GM19455 (cell line): ENCODE measurements around the gene HIVEP1.
"Not testable (repeated sequence)": the region's sequence is repeated elsewhere in the genome, so short reads cannot be mapped to it uniquely, and the experiment has no call there.

Experiments
- ATAC-seq: cut with Tn5 transposase; IDR thresholded peaks from one replicate; pipeline ENCODE4 v1.9.1; 2021; ENCODE audit not compliant: unreplicated experiment

HIVEP1 gene

DNA sequence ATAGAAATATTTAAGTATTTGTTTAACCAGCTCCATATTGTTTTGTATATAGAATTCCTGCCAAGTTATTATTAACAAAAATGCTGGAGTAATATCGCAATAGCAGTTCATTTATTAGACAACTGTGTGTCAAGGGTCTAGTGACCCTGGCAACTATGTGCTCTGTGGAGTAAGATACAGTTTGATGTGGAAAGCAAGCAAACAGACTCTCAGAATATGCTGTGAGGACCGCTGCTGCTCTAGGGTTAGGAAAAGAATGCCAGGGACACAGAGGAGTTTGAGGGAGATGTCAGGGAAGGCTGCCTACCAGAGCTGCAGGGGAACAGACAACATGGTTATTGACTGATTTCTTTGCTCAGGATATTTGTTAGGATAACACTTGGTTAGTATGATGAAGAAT, 71.2 kb downstream of the HIVEP1 start:
- ATAC-seq, result no peak

DNA sequence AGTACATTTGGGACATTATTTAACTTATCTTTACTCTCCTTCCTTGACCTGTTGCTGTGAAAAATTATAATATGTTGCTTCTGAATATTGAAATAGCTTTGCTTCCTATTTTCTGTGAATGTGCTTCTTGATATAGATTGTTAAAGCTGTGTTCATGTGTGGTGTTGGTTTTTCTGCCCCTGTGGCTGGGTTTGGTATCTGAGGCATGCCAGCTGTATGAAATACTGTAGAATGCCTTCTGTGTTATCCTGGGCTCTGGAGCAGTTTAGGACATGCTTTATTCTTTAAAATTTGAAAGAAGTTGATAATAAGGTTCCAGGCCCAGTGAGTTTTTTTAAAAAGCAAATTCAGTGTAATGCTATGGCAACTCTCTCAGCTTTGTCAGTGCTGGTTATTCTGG, 71.7 kb downstream of the HIVEP1 start:
- ATAC-seq, result no peak

DNA sequence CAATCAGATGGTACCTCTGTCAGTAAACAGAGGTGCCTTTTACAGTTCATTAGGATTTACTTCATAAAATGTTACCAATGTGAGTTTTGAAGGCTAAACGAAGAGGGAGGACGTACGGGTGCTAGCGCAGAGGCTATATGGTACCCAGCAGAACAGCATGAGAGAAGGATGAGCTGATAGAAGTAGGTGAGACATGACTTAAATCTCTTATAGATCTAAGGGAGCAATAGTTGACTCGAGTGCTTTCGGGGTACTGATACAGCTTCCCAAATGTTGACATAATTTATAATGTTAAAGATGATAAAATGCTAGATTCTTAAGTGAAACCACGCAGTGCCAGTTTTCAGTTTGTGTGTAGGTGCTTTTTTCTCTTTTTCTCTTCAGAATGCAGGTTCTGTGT, 72.6 kb downstream of the HIVEP1 start:
- no peak for ATAC-seq

DNA sequence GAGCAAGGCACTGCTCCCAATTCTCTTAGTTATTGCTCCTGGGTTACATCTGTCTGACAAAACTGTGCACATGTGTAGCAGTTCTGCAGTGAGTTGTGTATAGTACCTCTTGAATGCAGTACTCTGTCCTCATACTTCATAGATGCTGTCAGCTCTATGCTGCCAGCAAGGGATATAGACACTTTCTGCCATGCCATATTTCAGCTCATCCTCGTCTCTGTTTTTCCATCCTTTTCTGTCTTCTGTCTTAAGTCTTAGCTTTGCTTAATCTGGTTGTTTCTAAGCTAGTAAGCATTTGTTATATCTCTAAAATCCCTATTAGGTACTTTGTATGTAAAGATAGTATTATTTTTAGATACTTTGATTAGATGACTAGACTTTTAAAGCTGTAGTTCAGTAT, 76.4 kb downstream of the HIVEP1 start:
- no peak for ATAC-seq

DNA sequence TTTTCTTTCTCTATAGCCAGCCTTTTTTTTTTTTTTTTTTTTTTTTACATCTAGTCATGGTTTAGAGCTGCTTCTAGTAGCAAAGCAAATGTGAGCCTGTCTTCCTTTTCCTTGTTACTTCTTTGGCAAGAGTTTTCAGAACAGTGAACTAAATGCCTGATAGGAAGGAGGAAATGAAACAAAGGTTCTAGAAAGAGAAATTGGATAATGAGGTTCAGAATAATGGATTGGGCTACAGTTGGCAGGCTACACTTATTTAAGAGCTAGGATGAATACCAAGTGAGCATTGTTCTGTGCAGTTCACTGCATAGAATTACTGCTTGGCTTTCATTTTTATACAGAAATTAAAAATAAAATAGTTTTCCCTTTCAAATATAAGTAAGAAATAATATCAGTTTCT, 78.6 kb downstream of the HIVEP1 start:
- ATAC-seq, result no peak

DNA sequence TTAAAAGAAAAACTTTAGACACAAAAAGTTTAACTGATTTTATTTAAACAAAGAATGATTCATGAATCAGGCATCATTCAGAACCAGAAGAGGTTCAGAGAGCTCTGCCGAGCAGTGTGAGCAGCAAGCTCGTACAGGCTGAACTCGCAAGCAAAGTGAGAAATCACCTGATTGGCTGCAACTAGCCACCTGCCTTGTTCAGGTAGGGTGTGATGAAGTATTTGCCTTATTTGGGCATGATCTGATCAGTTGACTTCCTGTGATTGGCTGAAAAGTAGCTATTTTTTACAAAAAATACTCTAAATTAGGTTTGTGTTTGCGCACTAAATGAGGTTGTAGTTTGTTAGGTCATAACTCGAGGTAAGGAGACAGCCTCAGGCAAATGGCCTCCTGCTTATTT, 80.7 kb downstream of the HIVEP1 start:
- ATAC-seq, result no peak

DNA sequence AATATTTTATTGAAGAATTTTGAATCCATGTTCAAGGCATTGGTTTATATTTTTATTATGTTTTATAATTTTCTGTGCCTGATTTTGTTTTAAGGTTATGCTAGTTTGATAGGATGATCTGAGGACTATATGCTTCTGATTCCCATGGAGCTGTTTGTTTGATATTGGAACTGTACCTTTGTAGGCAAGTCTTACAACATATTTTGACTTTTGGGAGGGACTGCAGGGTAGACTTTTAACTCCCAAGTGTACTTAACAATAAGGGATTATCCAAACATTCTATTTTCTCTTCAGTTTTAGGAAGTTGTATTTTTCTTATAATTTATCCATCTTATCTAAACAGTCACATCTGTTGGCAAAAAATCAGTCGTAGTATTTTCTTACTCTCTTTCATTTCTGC, 82.6 kb downstream of the HIVEP1 start:
- ATAC-seq, result no peak

DNA sequence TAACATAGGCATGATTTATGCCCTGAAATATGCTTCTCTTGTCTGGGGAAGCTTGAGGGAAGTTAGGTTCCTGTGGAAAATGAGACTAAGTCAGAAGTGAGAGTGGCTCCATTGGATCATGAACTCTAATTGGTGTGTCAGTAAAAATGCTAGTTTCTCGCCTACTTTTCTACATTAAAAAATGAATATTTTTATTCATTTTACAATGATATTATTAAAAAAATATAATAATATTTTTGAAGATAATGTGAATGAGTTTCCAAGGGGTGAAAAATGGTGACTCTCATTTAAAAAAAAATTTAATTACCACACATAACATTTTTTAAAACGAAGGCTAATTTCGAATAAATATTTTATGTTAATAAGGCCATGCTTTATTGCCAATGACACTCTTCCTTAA, 84.2 kb downstream of the HIVEP1 start:
- ATAC-seq, result no peak

DNA sequence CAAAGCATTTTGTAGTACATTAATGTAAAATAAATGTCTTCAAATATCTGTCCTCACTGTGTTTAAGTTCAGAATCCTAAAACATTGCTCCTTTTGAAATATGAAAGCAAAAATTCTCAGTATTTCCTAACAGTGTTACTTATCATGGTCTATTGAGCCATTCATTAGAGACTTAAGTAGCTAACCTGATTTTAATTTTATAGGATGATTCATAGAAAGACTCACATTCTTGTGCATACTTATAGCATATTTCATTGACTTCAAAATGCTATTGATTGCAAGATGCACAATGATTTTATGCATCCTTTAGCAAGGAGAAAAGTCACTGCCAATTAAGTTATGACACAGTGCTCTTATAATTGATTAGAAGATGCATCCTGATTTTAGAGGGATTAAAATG, 85.7 kb downstream of the HIVEP1 start:
- no peak for ATAC-seq

DNA sequence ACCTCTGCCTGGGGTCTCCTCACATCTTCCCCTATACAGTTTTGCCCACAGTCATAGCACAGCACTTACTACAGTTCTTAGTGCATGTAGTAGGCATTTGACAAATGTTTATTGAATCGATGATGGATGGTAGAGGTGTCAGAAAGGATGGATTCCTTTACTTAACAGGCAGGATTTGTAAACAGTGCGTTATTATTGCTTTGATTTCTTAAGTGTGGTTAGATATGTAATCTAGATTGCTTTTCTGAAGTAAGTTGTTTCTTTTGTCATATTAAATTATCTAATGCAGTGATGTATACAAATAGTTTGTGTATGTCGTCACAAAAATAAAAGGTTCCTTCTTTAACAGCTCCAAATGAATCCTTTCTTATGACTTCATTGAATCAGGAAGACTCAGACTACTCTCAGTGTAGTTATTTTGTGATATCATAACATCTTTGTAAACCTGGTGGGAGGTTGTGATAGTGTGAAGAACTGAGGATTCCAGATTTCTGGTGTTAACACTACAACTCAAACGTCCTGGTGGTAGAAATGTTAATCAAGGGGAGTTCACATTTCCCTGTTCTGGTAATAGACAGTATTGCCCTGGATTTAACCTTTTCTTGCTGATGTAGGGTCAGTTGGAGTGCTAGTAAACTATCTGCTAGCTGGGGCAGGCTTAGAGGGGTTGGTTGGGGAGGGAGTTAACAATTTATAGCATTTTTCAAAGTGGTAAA, 87.7 kb downstream of the HIVEP1 start:
- no peak for ATAC-seq

DNA sequence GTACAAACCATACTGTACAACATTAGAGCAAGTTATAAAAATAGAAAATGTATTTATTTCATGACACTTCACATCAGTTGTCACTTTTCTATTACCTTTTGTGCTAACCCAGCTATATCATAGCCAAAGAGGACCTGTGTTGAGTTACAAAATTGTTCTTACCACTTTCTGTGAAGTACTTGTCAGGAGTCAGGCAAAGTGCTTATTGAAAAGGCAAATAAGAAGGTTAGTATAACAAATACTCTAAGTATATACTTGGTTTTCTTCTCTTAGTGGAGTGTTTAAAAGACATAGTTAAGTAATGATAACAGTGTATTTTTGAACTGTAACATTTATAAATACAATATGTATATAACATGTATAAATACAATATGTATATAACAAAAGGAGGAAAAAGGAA, 88.9 kb downstream of the HIVEP1 start:
- ATAC-seq, result no peak

DNA sequence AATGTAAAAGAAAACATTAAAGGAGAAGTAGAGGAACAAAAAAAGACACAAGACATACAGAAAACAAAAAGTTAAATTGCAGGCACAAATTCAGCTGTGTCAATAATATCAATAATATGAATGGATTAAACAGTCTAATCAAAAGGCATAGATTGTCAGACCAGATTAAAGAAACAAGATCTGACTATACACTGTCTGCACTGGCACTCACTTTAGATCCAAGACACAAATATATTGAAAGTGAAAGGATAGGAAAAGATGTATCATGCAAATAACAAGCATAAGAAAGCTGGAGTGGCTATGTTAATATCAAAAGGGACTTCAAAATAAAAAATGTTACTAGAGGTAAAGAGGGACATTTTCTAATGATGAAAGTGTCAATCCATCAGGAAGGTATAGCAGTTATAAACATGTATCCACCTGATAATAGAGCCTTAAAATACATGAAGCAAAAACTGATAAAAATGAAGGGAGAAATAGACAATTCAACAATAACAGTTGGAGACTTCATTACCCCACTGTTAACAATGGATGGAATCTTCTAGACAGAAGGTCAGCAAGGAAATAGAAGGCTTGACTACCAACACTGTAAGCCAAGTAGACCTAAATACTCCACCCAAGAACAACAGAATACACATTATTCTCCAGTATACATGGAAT, 89.7 kb downstream of the HIVEP1 start:
- no peak for ATAC-seq

DNA sequence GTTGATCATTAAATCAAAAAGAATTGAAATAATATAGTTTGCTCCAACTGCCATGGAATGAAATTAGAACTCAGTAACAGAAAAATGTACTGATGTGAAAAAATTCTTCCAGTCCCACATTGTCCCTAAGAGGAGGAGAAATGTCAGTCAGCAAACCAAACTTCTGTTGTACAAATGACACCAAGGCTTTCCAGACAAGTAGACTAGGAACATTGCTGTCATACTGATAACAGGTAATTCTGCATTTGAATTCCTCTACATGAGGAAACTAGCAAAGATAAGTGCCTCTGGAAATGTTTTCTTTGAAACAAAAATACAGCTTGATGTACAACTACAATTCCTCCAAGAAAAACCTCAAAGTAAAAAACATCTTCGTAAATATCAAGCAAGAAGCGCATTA, 90.2 kb downstream of the HIVEP1 start:
- no peak for ATAC-seq

DNA sequence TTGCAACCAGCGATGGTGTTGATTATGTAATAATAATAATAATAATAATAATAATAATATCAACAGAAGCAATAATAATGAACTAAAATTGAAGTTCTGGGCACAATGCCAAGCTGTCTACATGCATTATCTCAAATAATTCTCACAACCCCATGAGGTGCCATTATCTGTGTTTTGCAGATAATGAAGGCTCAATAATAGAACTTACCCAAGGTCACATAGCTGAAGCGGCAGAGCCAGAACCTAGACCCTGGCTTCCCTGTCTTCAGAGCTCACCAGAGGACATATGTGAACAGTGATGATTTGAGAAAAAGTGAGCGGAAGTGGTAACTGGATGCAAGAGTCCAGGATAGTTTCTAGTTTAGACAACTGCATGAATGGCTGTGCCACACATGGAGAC, 91.0 kb downstream of the HIVEP1 start:
- no peak for ATAC-seq

DNA sequence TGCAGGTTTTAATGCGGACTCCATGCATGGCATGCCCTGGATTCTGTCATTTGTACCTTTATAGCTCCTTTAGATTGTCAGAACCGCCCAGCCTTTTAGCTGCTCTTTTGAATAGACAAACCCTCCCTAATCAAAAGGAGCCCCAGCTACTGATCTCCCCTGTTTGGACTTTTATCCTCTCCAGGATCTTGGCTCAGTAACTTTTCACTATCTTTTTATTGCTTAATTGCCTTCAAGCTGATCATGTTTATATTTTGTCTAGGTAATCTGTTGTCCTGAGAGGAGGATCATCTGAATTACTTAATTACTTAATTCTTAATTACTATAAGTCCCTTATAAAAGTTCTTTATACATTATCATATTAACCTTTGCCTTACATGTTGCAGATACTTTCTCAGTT, 93.2 kb downstream of the HIVEP1 start:
- no peak for ATAC-seq

DNA sequence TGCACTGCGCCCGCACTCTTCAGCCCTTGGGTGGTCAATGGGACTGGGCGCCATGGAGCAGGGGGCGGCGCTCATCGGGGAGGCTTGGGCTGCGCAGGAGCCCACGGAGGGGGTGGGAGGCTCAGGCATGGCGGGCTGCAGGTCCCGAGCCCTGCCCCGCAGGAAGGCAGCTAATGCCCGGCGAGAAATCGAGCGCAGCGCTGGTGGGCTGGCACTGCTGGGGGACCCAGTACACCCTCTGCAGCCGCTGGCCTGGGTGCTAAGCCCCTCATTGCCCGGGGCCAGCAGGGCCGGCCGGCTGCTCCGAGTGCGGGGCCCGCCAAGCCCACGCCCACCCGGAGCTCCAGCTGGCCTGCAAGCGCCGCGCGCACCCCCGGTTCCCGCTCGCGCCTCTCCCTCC, 96.3 kb downstream of the HIVEP1 start:
- not testable (repeated sequence) for ATAC-seq

DNA sequence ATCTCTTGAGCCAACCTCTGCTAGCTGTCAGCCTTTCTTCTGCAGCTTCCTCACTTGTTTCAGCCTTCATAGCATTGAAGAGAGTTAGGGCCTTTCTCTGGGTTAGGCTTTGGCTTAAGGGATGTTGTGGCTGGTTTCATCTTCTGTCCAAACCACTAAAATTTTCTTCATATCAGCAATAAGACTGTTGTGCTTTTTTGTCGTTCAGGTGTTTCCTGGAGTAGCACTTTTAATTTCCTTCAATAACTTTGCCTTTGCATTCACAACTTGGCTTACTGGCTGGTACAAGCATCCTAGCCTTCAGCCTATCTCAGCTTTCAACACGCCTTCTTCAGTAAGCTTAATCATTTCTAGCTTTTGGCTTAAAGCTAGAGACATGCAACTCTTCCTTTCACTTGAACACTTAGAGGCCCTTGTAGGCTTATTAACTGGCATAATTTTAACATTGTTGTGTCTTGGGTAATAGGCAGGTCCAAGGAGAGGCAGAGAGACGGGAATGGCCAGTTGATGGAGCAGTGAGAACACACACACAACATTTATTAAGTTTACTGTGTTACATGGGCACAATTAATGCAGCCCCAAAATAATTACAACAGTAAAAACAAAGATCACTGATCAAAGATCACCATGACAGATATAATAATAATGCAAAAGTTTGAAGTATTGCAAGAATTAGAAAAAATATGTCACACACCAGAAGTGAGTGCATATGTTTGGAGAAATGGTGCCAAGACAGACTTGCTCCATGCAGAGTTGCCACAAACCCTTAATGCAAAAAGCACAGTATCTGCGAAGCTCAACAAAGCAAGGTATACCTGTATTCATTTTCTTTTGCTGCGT, 98.6 kb downstream of the HIVEP1 start:
- no peak for ATAC-seq

DNA sequence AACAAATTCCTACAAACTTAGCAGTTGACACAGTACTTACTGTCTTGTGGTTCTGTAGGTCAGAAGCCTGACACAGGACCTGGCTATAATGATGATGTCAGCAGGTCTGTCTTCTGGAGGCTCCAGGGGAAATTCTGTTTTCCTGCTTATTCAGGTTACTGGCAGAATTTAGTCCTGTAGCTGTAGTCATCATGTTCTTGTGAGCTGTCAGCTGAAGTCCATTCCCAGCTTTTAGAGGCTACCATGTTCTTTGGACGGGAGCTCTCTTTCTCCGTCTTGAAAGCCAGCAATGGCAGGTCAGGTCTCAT, 99.2 kb downstream of the HIVEP1 start:
- ATAC-seq, result no peak

DNA sequence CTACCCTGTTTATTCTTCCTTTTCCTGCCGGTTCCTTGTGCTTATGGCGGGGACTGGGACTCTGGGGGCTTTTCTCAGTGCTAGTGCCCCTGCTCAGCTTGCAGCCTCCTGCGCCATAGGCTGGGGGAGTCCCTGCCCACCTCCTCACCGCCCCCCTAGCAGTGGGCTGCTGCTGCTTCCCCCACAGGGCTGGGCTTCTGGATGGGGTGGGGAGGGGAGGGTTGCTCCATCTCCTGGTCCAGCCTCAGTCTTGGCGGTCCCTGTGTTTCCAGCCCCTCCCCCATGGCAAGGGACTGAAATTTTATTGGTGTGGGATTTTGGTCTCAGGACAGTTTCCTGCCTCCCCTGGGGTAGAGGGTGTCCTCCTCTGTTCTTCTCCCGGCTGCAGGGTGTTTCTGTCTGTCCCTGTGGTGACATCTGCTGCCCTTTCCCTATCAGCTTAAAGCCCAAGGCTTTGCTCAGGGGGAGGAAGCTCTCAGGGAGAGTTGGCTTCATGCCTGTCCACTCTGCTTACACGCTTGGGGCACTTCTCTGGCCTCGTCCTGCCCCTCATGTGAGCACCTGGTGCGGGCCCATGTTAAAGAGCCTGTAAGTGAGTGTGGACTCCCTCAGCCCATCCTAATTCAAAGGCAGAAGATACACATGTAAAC, 100.6 kb downstream of the HIVEP1 start:
- ATAC-seq, result no peak

DNA sequence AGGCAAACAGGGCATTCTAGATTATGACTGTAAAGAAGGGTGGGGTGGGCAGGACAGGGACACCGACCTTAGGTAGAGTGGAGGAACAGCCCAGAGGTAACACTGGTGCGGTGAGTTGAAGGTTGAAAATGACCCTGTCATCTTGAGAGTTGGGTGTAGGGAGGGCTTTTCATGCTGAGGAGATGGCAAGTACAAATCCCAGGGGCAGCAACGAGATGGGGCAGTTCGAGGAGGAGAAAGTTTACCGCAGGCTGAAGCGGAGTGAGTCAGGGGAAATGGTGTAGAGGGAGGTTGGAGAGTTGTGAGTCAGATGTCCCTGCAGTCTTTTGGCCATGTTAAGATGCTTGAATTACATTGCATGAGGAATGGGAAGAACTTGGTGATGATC, 101.1 kb downstream of the HIVEP1 start:
- no peak for ATAC-seq

DNA sequence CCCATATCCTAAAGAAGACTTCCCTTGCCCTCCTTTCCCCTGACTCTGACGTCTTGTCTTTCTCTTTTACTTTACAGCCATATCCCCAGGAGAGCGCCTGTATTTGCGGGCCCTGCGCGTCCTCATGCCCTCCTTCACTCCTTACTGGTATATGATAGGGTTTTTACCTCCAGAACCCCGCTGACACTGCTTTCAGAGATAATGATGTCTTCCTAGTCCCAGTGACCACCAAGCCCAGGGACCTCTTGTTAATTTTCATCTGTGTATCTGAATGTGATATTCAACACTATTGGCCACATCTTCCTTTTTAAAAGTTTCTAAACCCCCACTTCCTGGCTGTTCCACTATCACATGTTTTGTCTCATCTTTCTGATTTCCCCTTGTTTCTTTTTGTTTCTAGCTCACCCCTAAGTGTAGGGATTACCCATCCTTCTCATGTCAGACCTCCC, 102.0 kb downstream of the HIVEP1 start:
- no peak for ATAC-seq

DNA sequence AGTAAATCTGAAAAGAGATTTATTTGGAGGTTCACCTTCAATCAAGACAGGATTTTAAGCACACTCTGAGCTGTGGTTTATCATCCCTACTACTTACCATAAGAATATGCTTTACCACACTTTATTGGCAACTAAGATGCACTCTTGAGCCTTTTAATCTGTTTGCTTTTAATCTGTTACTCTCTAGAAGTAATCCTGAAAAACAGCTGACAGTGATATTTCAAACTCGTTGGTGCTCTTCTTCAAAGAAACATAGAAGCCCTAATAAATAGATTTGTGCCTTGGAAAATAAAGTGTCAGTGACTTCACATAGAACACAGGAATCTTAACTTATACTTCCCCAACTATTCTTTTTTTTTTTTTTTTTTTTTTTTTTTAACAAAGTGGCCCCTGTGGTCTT, 102.9 kb downstream of the HIVEP1 start:
- ATAC-seq, result no peak
